Measurements from ENCODE around the gene HOXB4.

The HOXB4 gene

DNA sequence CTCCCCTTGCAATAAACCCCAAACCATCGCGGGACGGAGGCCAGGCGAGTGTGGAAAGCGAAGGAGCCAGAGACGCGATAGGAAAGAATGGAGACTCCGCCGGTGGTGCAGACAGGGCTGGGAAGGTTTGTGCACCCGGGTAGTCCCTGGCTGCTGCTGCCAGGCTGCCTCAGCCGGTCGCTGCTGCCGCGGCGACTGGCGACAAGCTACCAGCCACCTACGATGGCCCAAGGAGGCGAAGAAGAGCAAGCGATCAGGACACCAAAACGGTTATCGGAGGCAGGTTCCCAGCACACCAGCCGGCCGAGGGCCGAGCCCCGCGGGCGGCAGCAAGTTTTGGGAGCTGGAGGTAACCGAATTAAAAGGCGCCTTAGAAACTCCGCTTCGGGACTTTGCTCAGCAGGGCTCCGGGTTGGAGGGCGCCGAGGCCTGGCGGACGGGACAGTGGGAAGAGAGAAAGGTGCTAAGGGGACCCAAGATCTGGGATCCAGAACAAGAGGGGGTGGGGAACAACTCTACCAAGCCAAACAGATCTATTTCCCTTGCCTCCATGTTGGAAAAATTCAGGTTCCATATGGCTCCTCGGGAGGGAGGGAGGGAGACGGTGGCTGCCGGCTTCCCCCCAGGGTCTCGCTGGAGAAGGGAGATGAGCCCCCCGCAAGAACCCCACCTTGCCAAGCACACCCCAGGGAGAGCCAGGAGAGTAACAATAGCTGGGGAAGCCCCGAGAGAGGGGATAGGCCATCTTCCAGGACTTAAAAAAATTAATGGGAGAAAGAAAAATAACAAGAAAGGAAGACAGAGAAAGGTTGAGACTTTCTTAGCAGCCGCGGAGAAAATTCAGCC is 23.5 kb downstream of the HOXB4 start:
- H2AFZ ChIP-seq (ENCODE audit: low read depth) = no peak overlapping the region
- H3K27me3 ChIP-seq (ENCODE audit: insufficient read depth, low read depth) = no peaks in the 10 kb centered on the region
- no peak overlapping the region for H3K9ac ChIP-seq
- no peak overlapping the region for H3K4me3 ChIP-seq (IDR thresholded peaks at IDR 0.05; ENCODE audit: insufficient read depth, low read depth, low read length)
- H3K4me2 ChIP-seq = no peak overlapping the region
- H4K20me1 ChIP-seq (ENCODE audit: insufficient read depth) = no peaks in the 10 kb centered on the region
- no peak overlapping the region for H3K27ac ChIP-seq
- TF ChIP-seq, protein P1, sequence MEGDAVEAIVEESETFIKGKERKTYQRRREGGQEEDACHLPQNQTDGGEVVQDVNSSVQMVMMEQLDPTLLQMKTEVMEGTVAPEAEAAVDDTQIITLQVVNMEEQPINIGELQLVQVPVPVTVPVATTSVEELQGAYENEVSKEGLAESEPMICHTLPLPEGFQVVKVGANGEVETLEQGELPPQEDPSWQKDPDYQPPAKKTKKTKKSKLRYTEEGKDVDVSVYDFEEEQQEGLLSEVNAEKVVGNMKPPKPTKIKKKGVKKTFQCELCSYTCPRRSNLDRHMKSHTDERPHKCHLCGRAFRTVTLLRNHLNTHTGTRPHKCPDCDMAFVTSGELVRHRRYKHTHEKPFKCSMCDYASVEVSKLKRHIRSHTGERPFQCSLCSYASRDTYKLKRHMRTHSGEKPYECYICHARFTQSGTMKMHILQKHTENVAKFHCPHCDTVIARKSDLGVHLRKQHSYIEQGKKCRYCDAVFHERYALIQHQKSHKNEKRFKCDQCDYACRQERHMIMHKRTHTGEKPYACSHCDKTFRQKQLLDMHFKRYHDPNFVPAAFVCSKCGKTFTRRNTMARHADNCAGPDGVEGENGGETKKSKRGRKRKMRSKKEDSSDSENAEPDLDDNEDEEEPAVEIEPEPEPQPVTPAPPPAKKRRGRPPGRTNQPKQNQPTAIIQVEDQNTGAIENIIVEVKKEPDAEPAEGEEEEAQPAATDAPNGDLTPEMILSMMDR (conservative IDR thresholded peaks at IDR 0.05; ENCODE audit: low read depth, low read length) = no peak
- H3K79me2 ChIP-seq (ENCODE audit: insufficient read depth, low read depth) = no peaks in the 10 kb centered on the region
- H3K36me3 ChIP-seq (ENCODE audit: insufficient read depth) = no peaks in the 10 kb centered on the region
- H3K4me1 ChIP-seq (ENCODE audit: low read depth, poor library complexity, severe bottlenecking) = no peaks in the 10 kb centered on the region

DNA sequence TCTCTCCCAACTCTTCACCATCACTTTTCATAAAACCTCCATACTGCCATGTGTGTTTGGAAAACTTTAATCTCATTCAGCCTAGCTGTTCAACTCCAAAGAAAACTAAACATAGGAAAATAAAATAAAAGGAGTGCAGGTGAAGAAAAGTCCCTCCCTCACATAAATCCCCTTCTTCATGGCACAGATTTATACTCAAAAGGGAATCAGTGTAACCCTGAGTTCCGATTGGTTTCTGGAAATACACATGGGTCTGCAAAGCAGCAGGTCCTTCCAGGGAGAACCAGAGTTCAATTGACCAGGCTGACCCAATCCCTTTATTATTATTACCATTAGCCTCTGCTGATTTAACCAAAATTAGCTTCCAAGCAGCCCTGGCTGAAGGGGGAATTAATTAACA is 24.3 kb downstream of the HOXB4 start:
- no peaks in the 10 kb centered on the region for H3K36me3 ChIP-seq (ENCODE audit: insufficient read depth)
- no peak overlapping the region for H3K9ac ChIP-seq
- no peak overlapping the region for H3K27ac ChIP-seq
- H3K4me1 ChIP-seq (ENCODE audit: low read depth, poor library complexity, severe bottlenecking) = no peaks in the 10 kb centered on the region
- no peaks in the 10 kb centered on the region for H3K27me3 ChIP-seq (ENCODE audit: insufficient read depth, low read depth)
- no peaks in the 10 kb centered on the region for H4K20me1 ChIP-seq (ENCODE audit: insufficient read depth)
- TF ChIP-seq, protein P1 (conservative IDR thresholded peaks at IDR 0.05; ENCODE audit: low read depth, low read length) = no peak
- H3K79me2 ChIP-seq (ENCODE audit: insufficient read depth, low read depth) = no peaks in the 10 kb centered on the region
- no peak overlapping the region for H3K4me2 ChIP-seq
- no peak overlapping the region for H2AFZ ChIP-seq (ENCODE audit: low read depth)
- no peak overlapping the region for H3K4me3 ChIP-seq (IDR thresholded peaks at IDR 0.05; ENCODE audit: insufficient read depth, low read depth, low read length)

DNA sequence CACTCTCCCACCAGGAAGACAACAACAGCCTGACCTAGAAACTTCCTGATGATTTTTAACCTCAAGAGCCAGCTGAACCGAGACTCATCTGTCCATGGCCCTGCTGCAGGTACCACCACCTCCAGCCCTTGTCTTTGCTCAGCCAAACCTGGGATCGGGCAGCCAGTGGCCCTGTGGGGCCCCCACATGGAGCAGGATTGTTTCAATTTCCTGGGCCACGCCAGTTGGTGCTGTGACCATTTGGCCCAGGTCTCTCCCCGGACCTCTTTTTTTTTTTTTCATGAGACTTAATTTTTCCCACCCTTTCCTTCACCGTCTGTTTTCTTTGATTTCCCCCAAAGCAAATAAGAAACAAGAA is 25.0 kb downstream of the HOXB4 start:
- Histone ChIP-seq H3K4me1 (ENCODE audit: low read depth, poor library complexity, severe bottlenecking) (no peaks in the 10 kb centered on the region), H4K20me1 (ENCODE audit: insufficient read depth) (no peaks in the 10 kb centered on the region), H3K27ac (no peak overlapping the region), H2AFZ (ENCODE audit: low read depth) (no peak overlapping the region), H3K9ac (no peak overlapping the region), H3K36me3 (ENCODE audit: insufficient read depth) (no peaks in the 10 kb centered on the region), H3K4me3 (IDR thresholded peaks at IDR 0.05; ENCODE audit: insufficient read depth, low read depth, low read length) (no peak overlapping the region), H3K27me3 (ENCODE audit: insufficient read depth, low read depth) (no peaks in the 10 kb centered on the region), H3K4me2 (no peak overlapping the region), H3K79me2 (ENCODE audit: insufficient read depth, low read depth) (no peaks in the 10 kb centered on the region)
- TF ChIP-seq, protein P1 (conservative IDR thresholded peaks at IDR 0.05; ENCODE audit: low read depth, low read length) = no peak

DNA sequence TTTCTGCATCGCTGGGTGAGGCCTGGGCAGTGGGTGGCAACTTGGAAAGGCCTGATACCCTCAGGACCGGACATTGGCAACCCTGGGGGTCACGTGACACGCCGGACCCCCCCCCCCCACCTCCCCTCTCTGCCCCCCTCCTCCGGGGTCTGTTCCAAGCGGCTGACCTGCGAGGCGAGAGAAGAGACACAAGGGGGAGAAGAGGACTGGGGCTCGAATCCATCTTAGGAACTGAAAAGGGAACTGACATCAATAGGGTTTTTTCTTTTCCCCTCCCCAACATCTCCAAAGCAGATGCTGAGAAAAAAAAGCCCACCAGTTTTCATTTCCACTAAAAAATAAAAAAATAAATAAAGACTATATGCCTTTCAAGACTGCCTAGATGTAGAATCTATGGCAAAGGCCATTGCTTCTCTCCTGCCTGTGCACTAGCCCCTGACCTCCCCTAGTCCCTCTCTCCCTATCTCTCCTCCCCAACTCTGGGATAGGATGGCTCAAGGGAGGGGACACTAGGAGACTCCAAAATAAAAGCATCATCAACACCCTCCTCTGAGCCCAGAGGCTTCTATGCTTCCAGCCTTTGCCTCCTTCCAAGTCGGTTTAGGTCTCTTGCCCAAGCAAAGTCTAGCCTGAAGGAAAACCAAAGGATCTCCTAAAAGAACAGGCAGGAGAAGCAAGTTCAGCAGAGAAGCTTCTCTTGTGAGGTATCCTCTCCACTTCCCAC is 25.5 kb downstream of the HOXB4 start:
- Histone ChIP-seq H3K9ac (no peak overlapping the region), H2AFZ (ENCODE audit: low read depth) (no peak overlapping the region), H3K79me2 (ENCODE audit: insufficient read depth, low read depth) (no peaks in the 10 kb centered on the region), H3K4me2 (no peak overlapping the region), H3K4me3 (IDR thresholded peaks at IDR 0.05; ENCODE audit: insufficient read depth, low read depth, low read length) (no peak overlapping the region), H3K27ac (no peak overlapping the region), H3K4me1 (ENCODE audit: low read depth, poor library complexity, severe bottlenecking) (no peaks in the 10 kb centered on the region), H4K20me1 (ENCODE audit: insufficient read depth) (no peaks in the 10 kb centered on the region), H3K36me3 (ENCODE audit: insufficient read depth) (no peaks in the 10 kb centered on the region), H3K27me3 (ENCODE audit: insufficient read depth, low read depth) (no peaks in the 10 kb centered on the region)
- TF ChIP-seq, protein P1 (conservative IDR thresholded peaks at IDR 0.05; ENCODE audit: low read depth, low read length) = no peak

Data from KMS-11 (cell line).